Neural crest cell (in vitro differentiated cells): ENCODE results near the gene PAQR6. TPM values are rescaled to one million over a fixed set of nuclear protein-coding genes. Genes with fewer than 3 reads are reported as not detected.

Source experiments
- DNase-seq: peaks from one replicate; pipeline ENCODE4 v3.0.0; 2021; ENCODE audit warnings: low read depth, mixed read lengths, low spot score
- H3K27ac Mint-ChIP-seq: one replicate; pipeline ENCODE4 v1.8.0; 2021; ENCODE audit warnings: mild to moderate bottlenecking, mixed read lengths; ENCODE audit not compliant: unreplicated experiment
- H3K27me3 Mint-ChIP-seq: 2 replicates; pipeline ENCODE4 v1.8.0; 2021; ENCODE audit warnings: low read depth, mild to moderate bottlenecking, mixed read lengths
- H3K36me3 Mint-ChIP-seq: 2 replicates; pipeline ENCODE4 v1.8.0; 2021; ENCODE audit warnings: low read depth, mild to moderate bottlenecking, mixed read lengths
- H3K4me1 Mint-ChIP-seq: 2 replicates; pipeline ENCODE4 v1.8.0; 2021; ENCODE audit warnings: mixed read lengths
- H3K4me3 Mint-ChIP-seq: one replicate; pipeline ENCODE4 v1.8.0; 2021; ENCODE audit warnings: mild to moderate bottlenecking, mixed read lengths
- H3K9me3 Mint-ChIP-seq: 2 replicates; pipeline ENCODE4 v1.8.0; 2021; ENCODE audit warnings: mixed read lengths
- total RNA-seq: library from RNA; stranded (reverse); gene quantifications from 2 replicates; pipeline ENCODE4 v1.2.1, GENCODE V29; 2021
- TF ChIP-seq, protein P1 (sequence below): fragments of 200-600 bp; sonication (generic); conservative IDR thresholded peaks from 2 replicates; pipeline ENCODE4 v1.5.0; 2021; ENCODE audit warnings: antibody characterized with exemption, mild to moderate bottlenecking

Gene PAQR6
- total RNA-seq, 1 donor from 2014 or later: 17.1 TPM

DNA sequence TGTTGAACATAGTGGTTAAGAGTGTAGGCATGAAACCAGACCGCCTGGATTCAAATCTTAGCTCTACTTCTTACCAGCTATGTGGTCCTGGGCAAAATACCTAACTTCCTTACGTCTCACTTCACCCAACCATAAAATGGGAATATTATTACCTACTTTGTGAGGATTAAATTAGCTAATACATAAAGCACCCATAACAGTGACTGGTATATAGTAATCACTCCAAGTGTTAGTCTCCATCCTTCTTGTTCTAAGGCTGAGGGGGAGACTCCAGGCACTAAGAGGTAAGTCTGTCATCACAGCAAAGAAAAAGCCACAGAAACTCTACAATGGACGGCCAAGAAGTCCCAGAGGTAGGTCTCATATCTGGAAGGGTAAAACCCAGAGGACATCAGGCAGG is 32.0 kb upstream of the PAQR6 start:
- Mint-ChIP-seq H3K9me3 (no peaks in the 10 kb centered on the region), H3K27ac (no peak overlapping the region), H3K36me3 (peaks cover 2% of the 10 kb centered on the region), H3K27me3 (no peaks in the 10 kb centered on the region), H3K4me3 (peak overlapping the region; percentile 80), H3K4me1 (peaks cover 32% of the 10 kb centered on the region)
- TF ChIP-seq, protein P1, sequence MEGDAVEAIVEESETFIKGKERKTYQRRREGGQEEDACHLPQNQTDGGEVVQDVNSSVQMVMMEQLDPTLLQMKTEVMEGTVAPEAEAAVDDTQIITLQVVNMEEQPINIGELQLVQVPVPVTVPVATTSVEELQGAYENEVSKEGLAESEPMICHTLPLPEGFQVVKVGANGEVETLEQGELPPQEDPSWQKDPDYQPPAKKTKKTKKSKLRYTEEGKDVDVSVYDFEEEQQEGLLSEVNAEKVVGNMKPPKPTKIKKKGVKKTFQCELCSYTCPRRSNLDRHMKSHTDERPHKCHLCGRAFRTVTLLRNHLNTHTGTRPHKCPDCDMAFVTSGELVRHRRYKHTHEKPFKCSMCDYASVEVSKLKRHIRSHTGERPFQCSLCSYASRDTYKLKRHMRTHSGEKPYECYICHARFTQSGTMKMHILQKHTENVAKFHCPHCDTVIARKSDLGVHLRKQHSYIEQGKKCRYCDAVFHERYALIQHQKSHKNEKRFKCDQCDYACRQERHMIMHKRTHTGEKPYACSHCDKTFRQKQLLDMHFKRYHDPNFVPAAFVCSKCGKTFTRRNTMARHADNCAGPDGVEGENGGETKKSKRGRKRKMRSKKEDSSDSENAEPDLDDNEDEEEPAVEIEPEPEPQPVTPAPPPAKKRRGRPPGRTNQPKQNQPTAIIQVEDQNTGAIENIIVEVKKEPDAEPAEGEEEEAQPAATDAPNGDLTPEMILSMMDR: no peak
- DNase-seq: no peak

GRCh38 chr1:156276966-156277381 is 29.1 kb upstream of the PAQR6 start:
- no peaks in the 10 kb centered on the region for H3K9me3 Mint-ChIP-seq
- H3K4me1 Mint-ChIP-seq: peaks cover 18% of the 10 kb centered on the region
- TF ChIP-seq, protein P1: no peak
- H3K27me3 Mint-ChIP-seq: no peaks in the 10 kb centered on the region
- H3K4me3 Mint-ChIP-seq: no peak overlapping the region
- DNase-seq: no peak
- H3K27ac Mint-ChIP-seq: no peak overlapping the region
- peaks cover 7% of the 10 kb centered on the region for H3K36me3 Mint-ChIP-seq

GRCh38 chr1:156276532-156276931 is 28.7 kb upstream of the PAQR6 start:
- no peaks in the 10 kb centered on the region for H3K27me3 Mint-ChIP-seq
- peaks cover 7% of the 10 kb centered on the region for H3K36me3 Mint-ChIP-seq

DNA sequence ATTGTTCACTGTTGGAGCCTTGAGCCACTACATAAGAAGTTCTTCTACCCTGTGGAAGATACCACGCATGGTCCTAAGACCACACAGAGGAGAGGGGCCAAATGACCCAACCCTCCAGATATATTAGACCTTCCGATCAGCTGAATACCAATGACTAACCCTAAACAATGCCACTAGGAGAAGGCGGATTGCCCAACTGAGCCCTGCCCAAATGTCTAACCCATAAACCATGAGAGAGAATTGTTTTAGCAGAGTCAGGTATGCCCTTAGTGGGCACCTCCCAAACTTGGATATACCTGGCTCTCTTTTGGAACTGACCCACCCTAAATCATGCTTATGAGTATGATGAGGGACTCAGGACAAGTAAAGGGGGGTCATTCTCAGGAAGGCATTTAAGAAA is 22.5 kb upstream of the PAQR6 start:
- H3K36me3 Mint-ChIP-seq: peaks cover 32% of the 10 kb centered on the region
- H3K4me1 Mint-ChIP-seq: no peaks in the 10 kb centered on the region
- H3K4me3 Mint-ChIP-seq: no peak overlapping the region
- DNase-seq: no peak
- H3K27me3 Mint-ChIP-seq: no peaks in the 10 kb centered on the region
- no peak overlapping the region for H3K27ac Mint-ChIP-seq
- H3K9me3 Mint-ChIP-seq: no peaks in the 10 kb centered on the region
- TF ChIP-seq, protein P1: no peak

More at GRCh38 chr1:156276532-156276931, 28.7 kb upstream of the PAQR6 start:
- no peak for DNase-seq
- no peak overlapping the region for H3K27ac Mint-ChIP-seq
- no peak overlapping the region for H3K4me3 Mint-ChIP-seq
- no peaks in the 10 kb centered on the region for H3K9me3 Mint-ChIP-seq
- peaks cover 15% of the 10 kb centered on the region for H3K4me1 Mint-ChIP-seq
- TF ChIP-seq, protein P1: no peak

GRCh38 chr1:156268336-156268735 is 20.5 kb upstream of the PAQR6 start:
- Mint-ChIP-seq H3K4me1 (no peaks in the 10 kb centered on the region), H3K9me3 (no peaks in the 10 kb centered on the region), H3K27ac (no peak overlapping the region), H3K36me3 (peaks cover 38% of the 10 kb centered on the region), H3K4me3 (no peak overlapping the region), H3K27me3 (no peaks in the 10 kb centered on the region)
- DNase-seq: no peak
- TF ChIP-seq, protein P1: no peak

- Mint-ChIP-seq H3K27me3 (no peaks in the 10 kb centered on the region), H3K27ac (no peak overlapping the region), H3K4me3 (no peak overlapping the region), H3K4me1 (peaks cover 3% of the 10 kb centered on the region), H3K9me3 (no peaks in the 10 kb centered on the region), H3K36me3 (peaks cover 44% of the 10 kb centered on the region)
- no peak for DNase-seq
- TF ChIP-seq, protein P1: no peak
These were observed 18.2 kb upstream of the PAQR6 start for GRCh38 chr1:156266051-156266450.
